GM03348 (cell line): ENCODE data around the gene PCDH17.

Source experiments
- DNase-seq: peaks from one replicate; pipeline ENCODE4 v3.0.0; 2012; ENCODE audit warnings: low spot score

Gene PCDH17

DNA sequence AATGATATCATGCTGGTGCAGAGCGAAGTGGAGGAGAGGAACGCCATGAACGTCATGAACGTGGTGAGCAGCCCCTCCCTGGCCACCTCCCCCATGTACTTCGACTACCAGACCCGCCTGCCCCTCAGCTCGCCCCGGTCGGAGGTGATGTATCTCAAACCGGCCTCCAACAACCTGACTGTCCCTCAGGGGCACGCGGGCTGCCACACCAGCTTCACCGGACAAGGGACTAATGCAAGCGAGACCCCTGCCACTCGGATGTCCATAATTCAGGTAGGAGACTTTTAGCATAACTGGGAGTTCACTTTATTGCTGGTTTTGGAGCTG, 3.3 kb downstream of the PCDH17 start:
- no peak for DNase-seq

DNA sequence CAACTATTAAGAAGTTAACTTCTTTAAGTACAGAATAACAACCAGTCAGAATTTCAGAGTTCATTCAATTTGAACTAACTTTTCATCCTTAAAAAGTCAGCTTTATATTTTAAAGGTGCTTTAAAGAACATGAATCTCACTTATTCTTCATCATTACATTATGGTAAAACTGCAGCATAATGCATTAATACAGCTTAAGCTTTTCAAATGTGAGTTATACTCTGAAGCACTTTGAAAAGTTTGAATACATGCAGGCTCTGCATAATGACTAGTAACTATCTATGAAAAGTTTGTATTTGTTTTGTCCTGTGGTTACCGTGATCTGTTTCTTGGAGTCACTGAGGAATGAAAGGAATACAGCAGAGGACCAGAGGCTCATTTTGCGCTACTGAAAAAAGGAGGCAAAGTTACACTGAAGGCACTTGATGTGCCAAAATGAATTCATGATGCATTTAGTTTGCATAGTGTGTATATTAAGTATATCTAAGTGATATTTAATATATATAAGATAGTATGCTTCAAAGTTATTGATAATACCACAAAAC, 4.1 kb downstream of the PCDH17 start:
- no peak for DNase-seq

GRCh38 chr13:57636816-57637215, 5.3 kb downstream of the PCDH17 start:
- no peak for DNase-seq

DNA sequence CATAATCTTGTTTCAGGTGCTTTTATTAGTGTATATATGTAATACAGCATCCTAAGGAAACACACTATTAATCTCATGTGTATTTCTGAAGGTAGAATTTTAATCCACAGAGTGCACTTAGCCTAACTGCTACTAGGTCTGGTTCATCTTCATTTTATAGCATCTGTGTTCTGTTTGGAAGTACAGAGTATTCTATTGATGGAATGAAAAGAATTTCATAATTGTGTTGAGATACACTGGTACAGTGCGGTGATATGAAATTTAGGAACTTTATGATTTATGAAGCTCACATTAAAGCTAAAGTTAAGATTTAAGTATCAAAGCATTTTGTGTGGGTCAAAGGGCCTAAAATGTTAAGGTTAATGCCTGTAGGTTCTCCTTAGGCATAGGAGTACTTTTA, 6.0 kb downstream of the PCDH17 start:
- DNase-seq, result no peak

- no peak for DNase-seq
Measured at GRCh38 chr13:57638186-57638890, 6.8 kb downstream of the PCDH17 start.

DNA sequence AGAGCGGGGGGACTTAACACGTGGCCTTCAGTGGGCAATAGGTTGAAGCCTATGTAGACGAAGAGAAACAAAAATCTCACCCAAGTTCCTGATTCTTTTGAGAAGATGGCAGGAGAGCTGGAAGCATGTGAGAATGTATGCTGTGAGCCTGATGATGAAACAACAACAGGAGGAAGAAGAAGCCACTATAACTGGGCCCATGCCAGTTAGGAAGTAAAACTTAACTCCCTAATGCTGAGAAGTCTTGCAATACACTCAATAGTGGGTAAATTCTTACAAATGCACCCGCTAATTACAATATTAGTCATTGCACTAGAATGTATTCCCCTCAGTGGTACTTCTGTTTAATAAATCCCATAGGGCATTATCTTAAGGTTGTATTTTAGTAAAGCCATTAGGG, 9.1 kb downstream of the PCDH17 start:
- DNase-seq, result no peak

- DNase-seq, result no peak
Measured at GRCh38 chr13:57641051-57641450, 9.5 kb downstream of the PCDH17 start.

DNA sequence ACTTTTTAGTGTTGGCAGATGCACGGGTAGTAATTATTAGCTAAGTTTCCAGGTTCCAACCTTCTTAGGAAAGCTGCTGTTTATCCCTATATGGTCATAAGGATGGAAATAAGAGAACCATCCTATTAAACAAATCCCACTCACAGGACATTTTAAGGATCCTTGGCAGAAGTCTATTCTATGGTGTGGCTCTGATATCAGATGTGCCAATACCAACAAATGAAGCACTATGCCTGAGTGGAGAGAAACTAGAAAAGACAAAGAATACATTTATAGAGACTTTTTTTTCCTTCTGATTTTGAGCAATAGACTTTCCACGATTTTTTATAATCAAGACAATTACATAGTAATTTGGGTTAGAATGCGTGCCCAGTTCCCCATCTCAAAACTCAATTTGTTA, 12.6 kb downstream of the PCDH17 start:
- DNase-seq, result no peak

- no peak for DNase-seq
Measured at GRCh38 chr13:57653229-57653989, 21.9 kb downstream of the PCDH17 start.

DNA sequence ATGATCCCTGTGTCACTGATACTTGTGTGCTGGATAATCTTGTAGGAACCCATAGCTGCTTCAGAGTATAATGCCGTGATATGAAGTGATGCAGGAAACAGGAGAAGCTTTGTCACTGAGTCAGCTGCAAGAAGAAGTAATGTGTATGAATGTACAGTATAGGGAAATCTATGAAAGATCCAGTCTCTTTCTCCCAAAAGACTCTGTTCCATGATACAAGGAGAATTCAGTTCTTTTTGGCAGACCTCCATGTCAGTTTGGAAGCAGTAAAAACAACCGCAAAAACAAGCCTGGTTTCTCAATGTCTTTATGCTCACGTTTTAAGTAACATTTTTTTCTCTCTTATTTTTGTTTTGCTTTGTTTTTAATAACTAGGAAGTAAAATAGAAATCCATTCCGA, 33.9 kb downstream of the PCDH17 start:
- DNase-seq, result no peak

- DNase-seq, result no peak
Measured at GRCh38 chr13:57666131-57666953, 34.8 kb downstream of the PCDH17 start.

GRCh38 chr13:57672168-57672567, 40.6 kb downstream of the PCDH17 start:
- DNase-seq, result no peak

DNA sequence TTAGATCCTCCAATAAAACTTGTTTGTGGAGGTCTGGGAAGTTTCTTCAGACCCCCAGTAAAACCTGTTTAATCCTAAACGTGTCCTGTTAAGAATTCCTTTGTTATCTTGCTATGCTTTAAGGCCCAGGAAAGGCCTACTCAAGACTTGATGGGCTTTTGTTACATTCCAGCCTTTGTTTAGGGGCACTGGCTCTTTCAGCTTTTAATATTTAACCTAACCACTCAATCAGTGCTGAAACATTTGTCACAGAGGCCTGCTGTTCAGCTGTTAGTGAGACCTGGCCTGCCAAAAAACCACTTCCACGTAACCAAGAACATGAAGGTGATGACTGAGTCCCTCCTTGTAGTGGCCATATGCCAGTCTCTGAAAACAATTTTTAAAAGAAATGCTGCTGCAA, 41.7 kb downstream of the PCDH17 start:
- no peak for DNase-seq

GRCh38 chr13:57675526-57675925, 44.0 kb downstream of the PCDH17 start:
- DNase-seq, result no peak

- no peak for DNase-seq
Measured at GRCh38 chr13:57680609-57681008, 49.1 kb downstream of the PCDH17 start.

DNA sequence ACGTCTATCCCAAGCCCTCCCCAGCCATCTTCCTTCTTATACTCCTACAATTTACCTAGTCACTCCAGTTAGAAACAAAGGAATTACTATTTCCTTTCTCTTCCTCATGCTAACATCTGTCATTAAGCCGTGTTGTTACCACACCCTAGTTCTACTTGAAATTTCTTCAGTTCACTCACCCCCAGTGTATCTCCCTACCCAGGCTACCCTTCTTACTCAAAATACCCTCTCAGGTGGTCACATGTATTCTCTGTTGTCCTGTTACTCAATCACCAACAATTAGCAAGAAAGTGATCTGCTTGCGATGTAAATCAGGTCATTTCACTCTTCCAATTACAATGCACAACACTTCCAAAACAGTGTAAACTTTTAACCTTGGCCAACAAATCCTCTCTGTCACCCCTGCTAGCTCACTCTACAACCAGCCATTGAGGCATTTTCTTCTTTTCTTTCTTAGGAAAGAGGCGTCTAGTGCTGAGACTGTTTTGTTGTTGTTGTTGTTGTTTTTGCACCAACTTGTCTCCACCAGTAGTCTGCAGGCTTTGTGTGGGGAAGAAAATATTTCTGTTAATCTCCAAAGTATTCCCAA, 50.7 kb downstream of the PCDH17 start:
- DNase-seq, result no peak

DNA sequence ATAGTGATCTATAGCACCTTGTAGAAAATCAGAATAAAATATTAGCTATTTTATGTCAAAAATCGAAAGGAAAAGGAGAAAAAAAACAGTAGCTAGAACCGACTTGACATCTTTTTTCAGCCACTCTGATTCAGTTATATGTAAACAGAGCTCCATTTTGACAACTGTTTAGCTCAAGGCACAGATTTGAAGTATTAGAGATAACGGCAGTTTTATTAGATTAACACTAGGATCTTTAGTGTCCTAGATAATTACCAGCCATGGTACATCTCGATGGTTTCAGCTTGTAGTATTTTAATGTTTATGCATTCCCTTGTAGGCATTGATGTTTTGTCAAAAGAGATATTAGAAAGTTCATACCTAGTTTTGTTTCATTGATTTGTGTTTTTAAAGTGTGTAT, 67.3 kb downstream of the PCDH17 start:
- DNase-seq, result no peak

DNA sequence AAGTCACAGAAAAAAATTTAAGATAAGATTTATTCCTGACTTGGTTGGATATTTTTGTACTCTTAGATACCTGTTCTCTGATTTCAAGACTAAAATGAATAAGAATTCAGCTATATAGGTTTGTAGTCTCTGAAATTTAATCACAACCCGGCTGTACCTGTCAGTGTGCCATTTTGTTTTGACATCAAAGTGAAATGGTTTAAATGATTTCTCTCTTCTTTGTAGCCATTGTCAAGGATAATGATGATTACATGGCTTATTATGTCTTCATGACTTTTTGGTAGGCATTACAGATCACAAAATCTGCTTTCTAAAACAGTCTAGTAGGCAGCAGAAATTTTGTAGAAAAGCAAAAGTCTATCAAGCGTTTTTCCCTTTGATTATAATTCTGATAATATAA, 72.5 kb downstream of the PCDH17 start:
- DNase-seq, result no peak

GRCh38 chr13:57716295-57716694, 84.8 kb downstream of the PCDH17 start:
- no peak for DNase-seq

GRCh38 chr13:57724486-57725272, 93.1 kb downstream of the PCDH17 start:
- DNase-seq, result no peak

DNA sequence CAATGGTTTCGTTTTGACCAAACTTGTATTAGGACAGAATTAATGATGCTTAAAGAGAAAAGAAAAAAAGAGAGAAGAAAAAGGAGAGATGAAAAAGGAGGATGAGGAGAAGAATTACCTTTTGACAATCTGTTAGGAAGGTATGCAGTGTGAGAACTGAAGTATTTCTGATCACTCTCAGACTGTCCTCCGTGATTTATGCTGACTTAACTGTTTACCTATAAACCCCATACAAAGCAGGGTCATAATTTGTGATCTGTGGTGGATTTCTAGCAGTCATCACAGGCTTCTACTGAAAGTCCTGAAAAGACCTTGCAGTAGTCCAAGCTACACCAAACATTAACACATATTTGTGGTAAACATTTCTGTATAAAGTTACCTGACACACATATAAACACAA, 93.9 kb downstream of the PCDH17 start:
- no peak for DNase-seq

DNA sequence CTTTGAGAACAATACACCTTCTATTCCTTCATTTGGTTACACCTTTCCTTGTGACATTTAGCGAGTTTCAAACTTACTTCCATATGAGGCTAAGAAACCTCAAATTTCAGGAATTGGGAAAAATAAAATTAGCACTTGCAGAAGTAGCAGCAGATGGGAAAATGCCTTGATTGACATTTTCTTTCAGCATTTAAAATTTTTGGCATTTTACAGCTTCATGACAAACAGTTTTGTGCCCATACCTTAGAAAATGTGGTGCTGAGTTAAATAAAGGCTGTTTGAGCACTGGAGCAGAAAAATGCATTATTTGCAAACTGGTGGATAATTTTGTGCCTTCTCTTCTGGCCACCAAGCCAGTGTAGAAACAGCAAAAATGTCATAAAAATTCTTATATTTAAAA, 95.4 kb downstream of the PCDH17 start:
- DNase-seq, result no peak
